ENCODE results near the gene VAMP8. TPM values are rescaled to one million over a fixed set of nuclear protein-coding genes. Genes with fewer than 3 reads are reported as not detected.

The VAMP8 gene
- total and polyA plus RNA-seq, 11 donors = 5.4 to 103 (median 11.9) TPM

GRCh38 chr2:85578243-85579180, 1.1 kb downstream of the VAMP8 start:
- DNase-seq = peak; percentile 45 to 84 (median 62)
- peak overlapping the region; percentile 41 to 90 (median 60) for H3K27ac ChIP-seq
- intact Hi-C loops (cut with DNase I) = no loop called here
- H3K4me1 ChIP-seq = peaks cover 0 to 54% (median 19%) of the 10 kb centered on the region in 12 donors
- WGBS, 4 donors = 61 to 69% (median 63%) methylated on average over 19 of the region's 19 CpGs
- peak; percentile 14 to 76 (median 67) for ATAC-seq
- peak overlapping the region in 8 of 12 donors; percentile 10 to 60 (median 32) for H3K4me3 ChIP-seq
- peaks cover 0 to 11% (median 0%) of the 10 kb centered on the region in 9 donors for H3K36me3 ChIP-seq
- no peaks in the 10 kb centered on the region for H3K27me3 ChIP-seq
- no peaks in the 10 kb centered on the region for H3K9me3 ChIP-seq
- no peak for TF ChIP-seq CTCF (IDR thresholded peaks at IDR 0.05)
- no peak for TF ChIP-seq POLR2A (IDR thresholded peaks at IDR 0.05)

GRCh38 chr2:85579266-85579935, 2.0 kb downstream of the VAMP8 start:
- DNase-seq (peak in 2 of 5 donors; percentile 52 to 66), ATAC-seq (peak in 3 of 4 donors; percentile 27 to 51 (median 31))
- Histone ChIP-seq H3K4me3 (peak overlapping the region in 3 of 12 donors; percentile 50 to 60 (median 50)), H3K4me1 (peaks cover 0 to 60% (median 25%) of the 10 kb centered on the region in 12 donors), H3K27ac (peak overlapping the region in 11 of 12 donors; percentile 8 to 90 (median 56)), H3K27me3 (no peaks in the 10 kb centered on the region), H3K9me3 (no peaks in the 10 kb centered on the region), H3K36me3 (peaks cover 0 to 11% (median 0%) of the 10 kb centered on the region in 9 donors)
- intact Hi-C loops (cut with DNase I) = no loop called here
- TF ChIP-seq POLR2A (IDR thresholded peaks at IDR 0.05) (no peak), CTCF (IDR thresholded peaks at IDR 0.05) (no peak)
- WGBS, 4 donors = 59 to 72% (median 62%) methylated on average over 6 of the region's 6 CpGs

GRCh38 chr2:85580206-85580605, 2.8 kb downstream of the VAMP8 start:
- WGBS, 4 donors = 75 to 100% (median 86%) methylated on average over 2 to 3 of the region's 3 CpGs
- Histone ChIP-seq H3K4me3 (peak overlapping the region in 1 of 12 donors; percentile 60), H3K9me3 (no peaks in the 10 kb centered on the region), H3K36me3 (peaks cover 0 to 11% (median 0%) of the 10 kb centered on the region in 9 donors), H3K4me1 (peaks cover 0 to 65% (median 33%) of the 10 kb centered on the region in 12 donors), H3K27me3 (no peaks in the 10 kb centered on the region), H3K27ac (peak overlapping the region in 7 of 12 donors; percentile 50 to 90 (median 64))
- TF ChIP-seq POLR2A (IDR thresholded peaks at IDR 0.05) = no peak
- TF ChIP-seq CTCF (IDR thresholded peaks at IDR 0.05) = no peak
- no peak for ATAC-seq
- intact Hi-C loops (cut with DNase I) = no loop called here
- DNase-seq = no peak

GRCh38 chr2:85582492-85582891, 5.1 kb downstream of the VAMP8 start:
- no peak for DNase-seq
- no peaks in the 10 kb centered on the region for H3K27me3 ChIP-seq
- intact Hi-C loops (cut with DNase I) = no loop called here
- H3K27ac ChIP-seq = peak overlapping the region in 1 of 12 donors; percentile 97
- no peak overlapping the region for H3K4me3 ChIP-seq
- peaks cover 0 to 11% (median 0%) of the 10 kb centered on the region in 9 donors for H3K36me3 ChIP-seq
- no peaks in the 10 kb centered on the region for H3K9me3 ChIP-seq
- 51 to 73% (median 61%) methylated on average over 1 of the region's 1 CpG for WGBS, 4 donors
- no peak for ATAC-seq
- peaks cover 7 to 81% (median 53%) of the 10 kb centered on the region in 12 donors for H3K4me1 ChIP-seq
- no peak for TF ChIP-seq POLR2A (IDR thresholded peaks at IDR 0.05)
- no peak for TF ChIP-seq CTCF (IDR thresholded peaks at IDR 0.05)

All from heart left ventricle (tissue), 16 donors.